ENCODE measurements around the gene FHIT. TPM values are rescaled to one million over a fixed set of nuclear protein-coding genes. Genes with fewer than 3 reads are reported as not detected.
A peak's percentile ranks its signal among the peaks of the same experiment; 100 is the strongest.

FHIT gene
- total RNA-seq, 1 donor from 2014 or later, result 5.5 TPM

- DNase-seq (ENCODE audit: low read depth), result no peak
These were observed 81.5 kb downstream of the FHIT start for GRCh38 chr3:61169621-61170251.

GRCh38 chr3:61168286-61168685 lies 83.0 kb downstream of the FHIT start:
- no peak for DNase-seq (ENCODE audit: low read depth)

GRCh38 chr3:61162965-61163364 lies 88.3 kb downstream of the FHIT start:
- DNase-seq (ENCODE audit: low read depth), result peak; percentile 29

- no peak for DNase-seq (ENCODE audit: low read depth)
These were observed 92.6 kb downstream of the FHIT start for GRCh38 chr3:61158667-61159066.

- no peak for DNase-seq (ENCODE audit: low read depth)
These were observed 93.0 kb downstream of the FHIT start for GRCh38 chr3:61158216-61158615.

GRCh38 chr3:61157414-61157813 lies 93.8 kb downstream of the FHIT start:
- no peak for DNase-seq (ENCODE audit: low read depth)

- no peak for DNase-seq (ENCODE audit: low read depth)
These were observed 95.5 kb downstream of the FHIT start for GRCh38 chr3:61155701-61156292.

- no peak for DNase-seq (ENCODE audit: low read depth)
These were observed 96.6 kb downstream of the FHIT start for GRCh38 chr3:61154457-61155198.

- no peak for DNase-seq (ENCODE audit: low read depth)
These were observed 99.2 kb downstream of the FHIT start for GRCh38 chr3:61152071-61152470.

- no peak for DNase-seq (ENCODE audit: low read depth)
These were observed 102.0 kb downstream of the FHIT start for GRCh38 chr3:61149236-61149635.

- no peak for DNase-seq (ENCODE audit: low read depth)
These were observed 105.0 kb downstream of the FHIT start for GRCh38 chr3:61146010-61146890.

- DNase-seq (ENCODE audit: low read depth), result no peak
These were observed 109.6 kb downstream of the FHIT start for GRCh38 chr3:61141697-61142096.

GRCh38 chr3:61141227-61141626 lies 110.0 kb downstream of the FHIT start:
- no peak for DNase-seq (ENCODE audit: low read depth)

GRCh38 chr3:61139686-61140085 lies 111.6 kb downstream of the FHIT start:
- no peak for DNase-seq (ENCODE audit: low read depth)

GRCh38 chr3:61138401-61138800 lies 112.9 kb downstream of the FHIT start:
- DNase-seq (ENCODE audit: low read depth), result no peak

GRCh38 chr3:61136191-61136590 lies 115.1 kb downstream of the FHIT start:
- DNase-seq (ENCODE audit: low read depth), result no peak

GRCh38 chr3:61134532-61134931 lies 116.7 kb downstream of the FHIT start:
- no peak for DNase-seq (ENCODE audit: low read depth)

GRCh38 chr3:61132062-61132461 lies 119.2 kb downstream of the FHIT start:
- DNase-seq (ENCODE audit: low read depth), result no peak

GRCh38 chr3:61118830-61119229 lies 132.4 kb downstream of the FHIT start:
- DNase-seq (ENCODE audit: low read depth), result no peak

- no peak for DNase-seq (ENCODE audit: low read depth)
These were observed 134.0 kb downstream of the FHIT start for GRCh38 chr3:61117045-61117898.

GRCh38 chr3:61114316-61114953 lies 136.8 kb downstream of the FHIT start:
- DNase-seq (ENCODE audit: low read depth), result peak; percentile 40

Measured in renal cortical epithelial cell (primary cell).